ENCODE data around the gene TSSK6. TPM values are rescaled to one million over a fixed set of nuclear protein-coding genes. Genes with fewer than 3 reads are reported as not detected.

TSSK6 gene
- total and polyA plus RNA-seq, 10 of the 15 experiments (the other 5 are each of a cell fraction or from before 2014, with no cell fraction given): 0.06 to 3.6 (median 0.98) TPM; not detected in 2

DNA sequence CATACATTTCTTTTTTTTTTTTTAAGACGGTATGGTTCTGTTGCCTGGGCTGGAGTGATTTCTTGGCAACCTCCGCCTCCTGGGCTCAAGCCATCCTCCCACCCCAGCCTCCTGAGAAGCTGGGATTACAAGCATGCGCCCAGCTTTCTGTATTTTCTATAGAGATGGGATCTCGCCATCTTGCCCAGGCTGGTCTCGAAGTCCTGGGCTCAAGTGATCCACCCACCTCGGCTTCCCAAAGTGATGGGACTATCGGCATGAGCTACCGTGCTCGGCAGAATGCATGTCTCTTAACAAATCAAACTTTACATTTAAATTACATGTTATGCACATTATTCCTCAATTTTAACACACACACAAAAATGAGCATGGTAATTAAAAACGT lies 1.9 kb upstream of the TSSK6 start:
- RAD21 ChIA-PET (ENCODE audit: unreplicated experiment): no interaction called here
- Histone ChIP-seq H3K27me3 (replicated peaks in 1 of 2; ENCODE audit: control insufficient read depth in 2 of 2, insufficient read depth in 2 of 2, low read length in 1 of 2) (no peaks in the 10 kb centered on the region), H3K4me2 (ENCODE audit: control insufficient read depth, insufficient read depth) (peak overlapping the region; percentile 98), H4K20me1 (ENCODE audit: control insufficient read depth, insufficient read depth) (no peaks in the 10 kb centered on the region), H3K4me3 (peak overlapping the region; percentile 85), H3K79me2 (ENCODE audit: control insufficient read depth, insufficient read depth, low read length) (peaks cover 42% of the 10 kb centered on the region), H3K9me3 (replicated peaks; ENCODE audit: control insufficient read depth, insufficient read depth, low read length) (peaks cover 2% of the 10 kb centered on the region; the same call in 1 of the 3 replicates), H3K27ac (ENCODE audit: control insufficient read depth, insufficient read depth) (no peak overlapping the region; the same call in 1 of the 2 replicates), H3K4me1 (ENCODE audit: control insufficient read depth, insufficient read depth, low read length) (peaks cover 9% of the 10 kb centered on the region; the same call in 1 of the 2 replicates), H2AFZ (ENCODE audit: control insufficient read depth, low read depth, low read length) (no peak overlapping the region), H3K36me3 (ENCODE audit: control insufficient read depth in 2 of 2, insufficient read depth in 2 of 2, low read length in 1 of 2) (peaks cover 5 to 6% of the 10 kb centered on the region in 2 experiments; a peak in 3 of 4 replicates), H3K9ac (ENCODE audit: control insufficient read depth, insufficient read depth, low read length) (peak overlapping the region; percentile 95)
- SMC1A ChIA-PET (ENCODE audit: uncharacterized antibody, unreplicated experiment): no interaction called here
- WGBS (ENCODE audit: insufficient coverage, insufficient replicate concordance, low lambda C conversion rate, missing lambda C conversion rate): 76% methylated on average over 10 of the region's 10 CpGs
- in situ Hi-C loops (cut with MboI) (no loop called here), intact Hi-C loops (cut with micrococcal nuclease; ENCODE audit: unreplicated experiment) (no loop called here)
- DNase-seq (ENCODE audit: low read depth, low spot score) (no peak), ATAC-seq (no peak), FAIRE-seq (no peak)
- POLR2A ChIA-PET: interaction anchor here (0.7 to 1.1 kb wide), 2 partner anchors 74 to 1482 kb away, joined by 3 to 4 read pairs; no protein-coding TSS in a partner anchor
- CTCF ChIA-PET: interaction anchor here (1.1 to 3.0 kb wide), 4 partner anchors 14 to 144 kb away, joined by 3 to 11 read pairs (median 7); no protein-coding TSS in a partner anchor
- no TSS peak for BruUV-seq (replicated peaks)
- TF ChIP-seq ZSCAN29 (IDR thresholded peaks at IDR 0.05): no peak
- TF ChIP-seq, protein P1, sequence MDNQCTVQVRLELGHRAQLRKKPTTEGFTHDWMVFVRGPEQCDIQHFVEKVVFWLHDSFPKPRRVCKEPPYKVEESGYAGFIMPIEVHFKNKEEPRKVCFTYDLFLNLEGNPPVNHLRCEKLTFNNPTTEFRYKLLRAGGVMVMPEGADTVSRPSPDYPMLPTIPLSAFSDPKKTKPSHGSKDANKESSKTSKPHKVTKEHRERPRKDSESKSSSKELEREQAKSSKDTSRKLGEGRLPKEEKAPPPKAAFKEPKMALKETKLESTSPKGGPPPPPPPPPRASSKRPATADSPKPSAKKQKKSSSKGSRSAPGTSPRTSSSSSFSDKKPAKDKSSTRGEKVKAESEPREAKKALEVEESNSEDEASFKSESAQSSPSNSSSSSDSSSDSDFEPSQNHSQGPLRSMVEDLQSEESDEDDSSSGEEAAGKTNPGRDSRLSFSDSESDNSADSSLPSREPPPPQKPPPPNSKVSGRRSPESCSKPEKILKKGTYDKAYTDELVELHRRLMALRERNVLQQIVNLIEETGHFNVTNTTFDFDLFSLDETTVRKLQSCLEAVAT (IDR thresholded peaks at IDR 0.05): peak; percentile 61
- TF ChIP-seq ZNF207 (IDR thresholded peaks at IDR 0.05; ENCODE audit: borderline replicate concordance): no peak

Measured in GM12878 (cell line).